Activated gamma-delta T cell (primary cell): ENCODE measurements around the gene ZNF92.
"Not testable (repeated sequence)": the region's sequence is repeated elsewhere in the genome, so short reads cannot be mapped to it uniquely, and the experiment has no call there.

Experiments
- DNase-seq: peaks from one replicate; lab custom pipeline; 2025; lab: John Stamatoyannopoulos, UW
- total RNA-seq, 2 donors: gene quantifications; one replicate each; lab custom pipeline; 2026; lab: John Stamatoyannopoulos, UW

Gene ZNF92
- 80.1 to 127 reads per million in 2 donors for total RNA-seq

- peak; percentile 63 for DNase-seq
Measured at GRCh38 chr7:65373608-65374351, at the start of gene ZNF92. TSS of gene ZNF92 (plus strand) at chr7:65373855. CDS start at chr7:65373998, 143 bp downstream.

- no peak for DNase-seq
Measured at GRCh38 chr7:65325793-65326432, 47.7 kb upstream of the ZNF92 start.

- DNase-seq = no peak
Measured at GRCh38 chr7:65338346-65338745, 35.3 kb upstream of the ZNF92 start.

- no peak for DNase-seq
Measured at GRCh38 chr7:65339257-65339656, 34.4 kb upstream of the ZNF92 start.

GRCh38 chr7:65342723-65343629 is 30.7 kb upstream of the ZNF92 start:
- DNase-seq = no peak

- DNase-seq = not testable (repeated sequence)
Measured at GRCh38 chr7:65344541-65344940, 29.1 kb upstream of the ZNF92 start.

GRCh38 chr7:65354263-65354662 is 19.4 kb upstream of the ZNF92 start:
- DNase-seq = no peak

- no peak for DNase-seq
Measured at GRCh38 chr7:65369843-65370242, 3.8 kb upstream of the ZNF92 start.

- no peak for DNase-seq
Measured at GRCh38 chr7:65371468-65371867, 2.2 kb upstream of the ZNF92 start.

GRCh38 chr7:65379318-65379717 is 5.7 kb downstream of the ZNF92 start:
- DNase-seq = no peak

GRCh38 chr7:65381742-65382141 is 8.1 kb downstream of the ZNF92 start:
- DNase-seq = no peak

- DNase-seq = no peak
Measured at GRCh38 chr7:65382452-65382851, 8.8 kb downstream of the ZNF92 start.

- no peak for DNase-seq
Measured at GRCh38 chr7:65387891-65388290, 14.2 kb downstream of the ZNF92 start.

- DNase-seq = no peak
Measured at GRCh38 chr7:65390588-65390987, 16.9 kb downstream of the ZNF92 start.

GRCh38 chr7:65397730-65398142 is 24.1 kb downstream of the ZNF92 start:
- no peak for DNase-seq

- DNase-seq = not testable (repeated sequence)
Measured at GRCh38 chr7:65398671-65399070, 25.0 kb downstream of the ZNF92 start.

GRCh38 chr7:65399101-65399500 is 25.4 kb downstream of the ZNF92 start:
- not testable (repeated sequence) for DNase-seq

- no peak for DNase-seq
Measured at GRCh38 chr7:65404020-65404419, 30.4 kb downstream of the ZNF92 start.

- DNase-seq = not testable (repeated sequence)
Measured at GRCh38 chr7:65406706-65407105, 33.1 kb downstream of the ZNF92 start.

GRCh38 chr7:65409363-65409762 is 35.7 kb downstream of the ZNF92 start:
- DNase-seq = no peak

GRCh38 chr7:65411249-65411648 is 37.6 kb downstream of the ZNF92 start:
- DNase-seq = no peak

GRCh38 chr7:65422670-65423069 is 49.0 kb downstream of the ZNF92 start:
- no peak for DNase-seq
